GM18511 (cell line): ENCODE results near the gene CYTIP.
"Not testable (repeated sequence)": the region's sequence is repeated elsewhere in the genome, so short reads cannot be mapped to it uniquely, and the experiment has no call there.

Experiments
- ATAC-seq: cut with Tn5 transposase; IDR thresholded peaks from one replicate; pipeline ENCODE4 v1.9.1; 2021; ENCODE audit warnings: mild to moderate bottlenecking, moderate library complexity; ENCODE audit not compliant: unreplicated experiment

CYTIP gene

DNA sequence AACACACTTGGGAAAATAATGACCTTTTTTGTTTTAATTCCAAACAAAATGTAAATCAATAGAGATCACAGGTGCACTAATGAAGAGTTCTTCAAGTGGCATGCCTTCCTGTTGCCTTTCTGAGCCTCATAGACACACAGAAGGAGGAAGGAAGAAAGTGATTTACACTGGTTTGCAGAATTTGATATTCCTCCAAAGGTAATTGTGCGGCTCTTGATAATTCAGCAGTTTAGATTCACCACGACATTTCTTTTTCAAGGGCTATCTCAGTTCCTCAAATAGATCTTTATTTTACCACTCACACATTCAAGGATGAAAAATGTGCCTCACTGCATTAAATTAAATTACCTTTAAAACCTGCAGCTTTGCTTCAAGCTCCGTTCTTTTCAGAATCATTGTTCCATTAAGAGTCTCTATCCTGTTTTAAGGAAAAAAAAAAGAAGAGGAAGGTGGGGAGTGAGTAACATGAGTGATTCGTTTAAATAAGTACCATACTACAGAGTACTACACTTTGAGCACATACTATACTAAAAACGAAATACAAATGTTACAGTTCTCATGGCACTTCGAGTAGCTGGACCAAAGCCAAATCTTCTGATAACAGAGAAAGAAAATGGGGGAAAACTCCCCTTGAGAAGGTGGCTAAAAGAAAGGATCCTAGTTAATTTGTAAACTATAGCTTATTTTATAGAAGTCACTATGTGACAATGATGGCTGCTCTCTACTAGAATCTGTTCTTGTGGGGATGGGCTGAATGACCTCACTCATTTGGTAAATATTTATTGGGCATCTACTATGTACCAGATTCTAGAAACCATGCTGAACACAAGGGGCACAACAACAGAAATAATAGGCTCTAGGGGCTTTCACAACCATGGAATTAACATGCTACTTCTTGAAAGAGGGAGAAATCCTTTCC is 16.6 kb downstream of the CYTIP start:
- ATAC-seq = no peak

DNA sequence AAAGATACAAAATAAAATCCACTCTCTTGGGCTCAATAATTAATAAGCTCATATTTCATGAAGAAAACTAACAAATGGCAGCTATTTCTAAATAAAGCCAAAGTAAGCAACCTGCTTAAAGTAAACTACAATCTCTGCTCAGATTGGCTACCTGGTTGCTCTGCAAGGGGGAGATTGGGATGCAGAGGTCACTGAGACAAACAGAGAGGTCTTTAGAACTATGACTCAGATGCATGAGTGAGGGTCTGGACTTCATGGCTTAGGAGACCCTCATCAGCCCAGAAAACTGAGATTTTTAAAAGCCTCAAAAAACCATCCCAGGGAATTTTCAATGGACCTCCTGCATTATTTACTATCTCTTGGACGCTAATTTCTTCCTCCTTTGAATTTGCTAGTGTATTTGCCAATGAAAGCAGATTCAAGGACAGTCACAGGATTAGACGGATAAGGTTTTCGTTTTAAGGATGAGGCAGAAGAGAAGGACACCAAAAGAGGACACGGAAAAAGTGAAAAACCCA is 17.4 kb downstream of the CYTIP start:
- no peak for ATAC-seq

DNA sequence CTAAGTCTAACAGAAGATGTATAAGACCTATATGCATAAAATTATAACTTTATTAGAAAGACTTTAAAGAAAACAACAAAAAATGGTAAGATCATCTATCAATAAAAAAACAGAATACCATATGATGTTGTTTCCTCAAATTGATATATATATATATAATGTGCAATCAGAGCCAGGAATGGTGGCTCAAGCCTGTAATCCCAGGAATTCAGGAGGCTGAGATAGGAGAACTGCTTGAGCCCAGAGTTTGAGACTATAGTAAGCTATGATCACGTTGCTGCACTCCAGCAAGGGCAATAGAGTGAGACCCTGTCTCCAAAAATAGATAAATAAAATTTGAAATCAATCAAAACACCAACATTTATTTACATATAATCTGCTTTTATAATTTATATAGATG is 19.5 kb downstream of the CYTIP start:
- no peak for ATAC-seq

DNA sequence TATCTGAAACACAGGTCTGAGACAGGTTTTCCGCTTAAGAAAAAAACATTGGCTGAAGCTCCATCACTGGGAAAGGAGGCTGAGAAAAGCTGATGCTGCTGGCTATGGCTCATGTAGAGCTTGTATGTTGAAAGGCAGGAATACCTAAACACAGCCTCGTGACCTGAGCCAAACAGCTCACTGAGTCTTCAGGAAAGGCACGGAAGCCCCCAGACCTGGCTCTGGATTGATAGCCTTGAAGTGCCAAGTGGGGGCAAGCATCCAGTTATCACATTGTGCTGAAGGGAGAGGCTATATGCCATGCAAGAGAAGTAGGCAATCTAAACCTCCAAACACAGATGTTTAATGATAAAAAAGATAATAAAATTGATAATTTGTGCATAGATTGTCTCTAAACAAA is 21.9 kb downstream of the CYTIP start:
- no peak for ATAC-seq

DNA sequence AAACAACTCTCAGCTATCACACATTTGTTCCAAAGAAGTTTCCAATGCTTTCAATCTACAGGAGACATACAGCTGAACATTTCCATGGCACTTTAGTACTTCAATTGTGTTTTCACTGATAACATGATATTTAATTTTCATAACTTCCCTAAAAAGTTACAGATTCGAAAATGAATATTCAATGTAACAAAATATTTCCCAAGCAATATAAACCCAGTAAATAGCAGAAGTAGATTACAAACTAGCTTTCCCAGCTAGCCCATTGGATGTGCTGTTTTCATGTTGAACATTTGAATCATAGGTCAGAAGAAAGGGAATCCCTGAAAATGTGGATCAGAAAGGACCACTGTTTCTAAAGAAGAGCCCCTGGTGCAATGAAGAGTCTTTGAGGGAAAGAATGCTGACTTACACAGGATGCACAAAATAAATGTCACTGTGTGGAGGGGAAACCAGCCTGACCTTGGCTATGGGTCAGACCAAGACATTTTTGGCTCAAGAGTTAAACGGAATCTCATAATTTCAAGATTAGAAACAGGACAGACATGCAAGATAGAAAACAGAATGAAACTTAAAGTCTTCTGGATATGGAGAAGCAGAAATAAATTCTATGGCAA is 22.5 kb downstream of the CYTIP start:
- no peak for ATAC-seq

DNA sequence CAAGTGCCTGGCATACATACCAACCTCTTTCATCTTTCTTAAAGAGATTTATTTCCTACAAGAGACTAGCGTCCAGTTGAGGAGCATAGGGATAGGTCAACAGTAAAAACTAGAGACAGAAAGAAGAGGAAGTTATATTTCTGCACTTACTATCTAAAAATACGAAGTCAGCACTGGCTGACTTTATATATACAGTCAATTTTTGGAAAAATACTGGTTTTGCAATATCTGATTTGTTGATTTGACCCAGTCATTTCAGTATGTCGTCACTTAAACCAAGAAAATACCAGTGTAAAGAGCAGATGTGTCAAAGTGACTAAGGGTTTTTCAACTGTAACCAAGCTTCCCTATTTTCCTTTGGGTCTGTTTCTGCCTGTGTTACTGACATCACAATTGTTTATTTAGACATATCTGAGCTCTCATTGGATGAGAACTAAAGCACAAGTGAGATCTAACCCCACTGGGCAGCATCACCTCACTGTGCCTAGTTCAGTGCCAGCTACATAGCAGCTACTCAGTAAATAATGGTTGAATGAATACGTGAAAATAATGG is 23.0 kb downstream of the CYTIP start:
- ATAC-seq = peak; percentile 65

DNA sequence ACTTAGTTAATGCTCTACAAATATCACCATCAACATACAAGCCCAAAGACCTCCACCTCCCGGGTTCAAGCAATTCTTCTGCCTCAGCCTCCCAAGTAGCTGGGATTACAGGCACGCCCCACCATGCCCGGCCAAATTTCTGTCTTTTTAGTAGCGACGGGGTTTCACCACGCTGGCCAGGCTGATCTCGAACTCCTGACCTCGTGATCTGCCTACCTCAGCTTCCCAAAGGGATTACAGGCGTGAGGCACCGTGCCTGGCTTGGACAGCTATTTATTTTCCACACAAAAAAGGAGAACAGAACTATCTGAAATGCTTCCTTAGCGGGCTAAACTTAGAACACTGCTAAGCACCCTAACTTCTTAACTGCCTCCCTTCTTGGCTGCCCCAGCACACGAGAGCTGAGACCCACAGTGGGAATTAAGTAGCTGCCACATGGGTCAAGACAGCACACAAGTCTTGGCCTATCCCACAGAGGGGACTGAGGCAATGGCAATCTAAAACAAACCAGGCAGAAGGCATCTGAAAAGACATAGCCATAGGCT is 24.8 kb downstream of the CYTIP start:
- ATAC-seq = no peak

DNA sequence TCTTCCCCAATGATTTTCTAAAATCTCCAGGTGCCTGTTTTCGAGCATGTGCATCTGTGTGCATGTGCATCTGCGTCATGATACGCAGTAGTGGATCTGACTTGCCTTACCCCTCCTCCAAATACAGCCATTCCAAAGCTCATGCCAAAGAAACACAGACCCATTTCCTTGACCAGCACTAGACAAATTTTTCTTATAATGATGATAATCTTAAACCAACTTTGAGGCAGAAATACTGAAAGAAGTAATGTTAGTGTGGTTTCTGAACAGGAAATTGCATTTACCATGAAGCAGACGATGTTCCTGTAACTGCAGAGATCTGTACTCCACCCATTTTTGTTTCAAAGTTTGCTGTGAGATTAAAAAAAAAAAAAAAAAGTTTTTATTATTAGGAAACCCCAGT is 25.6 kb downstream of the CYTIP start:
- no peak for ATAC-seq

DNA sequence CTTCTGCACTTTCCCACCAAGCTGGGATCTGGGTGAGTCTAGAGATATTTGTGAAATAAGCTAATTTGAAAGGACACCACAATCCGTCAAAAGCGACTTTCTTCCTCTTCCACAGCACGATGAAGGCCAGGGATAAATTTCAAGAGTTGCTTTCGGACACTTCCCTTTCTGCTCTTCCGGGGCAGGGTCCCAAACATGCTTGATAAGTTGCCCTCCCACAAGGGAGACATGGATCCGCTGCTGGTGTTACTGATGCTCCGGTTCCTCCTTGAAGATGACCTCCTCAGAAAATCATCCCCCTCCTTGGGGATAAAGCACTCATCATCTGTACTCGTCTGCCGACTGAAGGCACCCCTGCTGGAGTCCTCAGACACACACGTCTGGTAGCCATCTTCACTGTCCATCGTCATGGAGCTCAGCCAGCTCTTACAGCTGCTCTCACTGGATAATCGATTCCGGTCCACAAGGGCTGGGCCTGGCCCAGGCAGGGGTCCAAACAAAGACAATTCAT is 28.2 kb downstream of the CYTIP start:
- no peak for ATAC-seq

DNA sequence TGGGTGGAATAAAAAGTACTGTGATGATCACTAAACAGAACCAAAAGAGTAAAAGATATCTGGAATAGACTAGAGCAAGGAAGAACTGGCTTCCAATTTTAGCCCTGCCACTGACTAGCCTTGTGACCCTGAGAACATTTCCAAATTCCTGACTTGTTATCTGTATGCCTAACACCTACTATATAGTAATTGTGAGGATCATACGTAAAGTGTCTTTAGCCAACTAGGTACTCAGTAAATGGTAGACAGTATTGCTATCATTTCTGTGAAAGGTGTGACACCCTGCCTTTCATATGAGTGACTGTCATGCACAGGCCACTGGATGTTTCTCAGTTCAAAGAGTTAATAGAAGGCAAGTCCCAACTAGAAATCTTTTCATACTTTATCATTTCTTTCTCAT is 29.8 kb downstream of the CYTIP start:
- peak; percentile 37 for ATAC-seq

DNA sequence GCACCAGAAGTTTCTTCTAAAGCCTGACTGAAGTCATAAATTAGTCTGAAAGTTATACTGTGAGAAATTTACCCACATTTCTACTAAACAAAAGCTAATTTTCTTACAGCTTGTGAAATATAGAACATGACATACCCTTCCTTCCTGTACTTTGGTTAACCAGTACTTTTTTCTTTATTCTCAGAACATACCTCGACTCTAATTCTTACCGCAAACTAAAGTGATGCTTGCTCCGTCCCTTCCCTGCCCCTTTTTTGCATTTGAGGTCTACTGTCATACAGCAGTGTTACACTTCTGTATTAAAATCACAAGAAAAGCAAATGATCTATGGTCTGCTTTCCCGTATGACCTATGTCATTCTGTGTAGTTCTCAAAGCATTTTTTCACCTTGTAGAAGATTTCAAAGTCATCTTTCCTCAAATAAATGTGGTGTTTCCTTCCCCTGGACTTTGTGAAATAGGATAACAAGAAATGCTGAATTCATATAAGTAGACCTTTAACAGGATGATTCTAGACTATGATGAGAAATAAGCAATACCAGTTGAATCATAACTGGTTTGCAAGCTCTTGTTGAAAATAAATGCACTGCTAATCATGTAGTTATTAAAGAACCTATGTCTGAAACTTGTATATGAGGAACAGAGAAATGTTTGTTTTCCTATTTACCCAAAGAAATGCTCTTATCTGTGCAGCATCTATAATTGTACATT is 30.4 kb downstream of the CYTIP start:
- ATAC-seq = peak; percentile 87

DNA sequence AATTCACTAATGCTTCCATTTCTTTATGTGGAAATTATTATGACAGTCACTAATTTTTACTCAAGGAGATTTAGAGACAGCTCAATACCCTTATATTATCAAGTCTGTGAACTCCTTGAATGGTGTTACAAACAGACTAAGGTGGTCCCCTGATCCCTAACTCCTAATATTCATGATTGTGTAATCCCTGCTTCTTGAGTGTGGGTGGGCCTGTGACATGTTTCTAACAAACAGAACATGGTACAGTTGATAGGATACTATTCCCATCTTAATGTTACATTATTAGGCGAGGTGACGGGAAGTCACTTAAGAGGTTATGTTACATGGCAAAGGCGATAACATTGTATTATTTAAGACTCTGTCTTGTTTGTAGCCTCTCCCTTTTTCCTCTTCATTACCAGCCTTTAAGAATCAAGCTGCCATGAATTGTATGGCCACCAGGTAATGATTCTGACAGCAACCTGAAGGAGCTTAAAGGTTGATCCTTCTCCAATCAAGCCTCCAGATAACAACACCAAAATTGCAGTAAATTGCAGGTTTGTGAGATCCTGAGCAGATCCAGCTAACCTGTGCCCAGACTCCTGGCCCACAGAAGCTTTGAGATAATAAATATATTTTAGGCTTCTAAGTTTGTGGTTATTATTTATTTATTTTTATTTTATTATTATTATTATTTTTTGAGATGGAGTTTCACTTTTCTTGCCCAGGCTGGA is 32.1 kb downstream of the CYTIP start:
- no peak for ATAC-seq

DNA sequence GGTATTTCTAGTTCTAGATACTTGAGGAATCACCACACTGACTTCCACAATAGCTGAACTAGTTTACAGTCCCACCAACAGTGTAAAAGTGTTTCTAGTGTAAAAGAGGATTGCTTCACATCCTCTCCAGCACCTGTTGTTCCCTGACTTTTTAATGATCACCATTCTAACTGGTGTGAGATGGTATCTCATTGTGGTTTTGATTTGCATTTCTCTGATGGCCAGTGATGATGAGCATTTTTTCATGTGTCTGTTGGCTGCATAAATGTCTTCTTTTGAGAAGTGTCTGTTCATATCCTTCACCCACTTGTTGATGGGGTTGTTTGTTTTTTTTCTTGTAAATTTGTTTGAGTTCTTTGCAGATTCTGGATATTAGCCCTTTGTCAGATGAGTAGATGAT is 38.5 kb downstream of the CYTIP start:
- ATAC-seq = not testable (repeated sequence)

DNA sequence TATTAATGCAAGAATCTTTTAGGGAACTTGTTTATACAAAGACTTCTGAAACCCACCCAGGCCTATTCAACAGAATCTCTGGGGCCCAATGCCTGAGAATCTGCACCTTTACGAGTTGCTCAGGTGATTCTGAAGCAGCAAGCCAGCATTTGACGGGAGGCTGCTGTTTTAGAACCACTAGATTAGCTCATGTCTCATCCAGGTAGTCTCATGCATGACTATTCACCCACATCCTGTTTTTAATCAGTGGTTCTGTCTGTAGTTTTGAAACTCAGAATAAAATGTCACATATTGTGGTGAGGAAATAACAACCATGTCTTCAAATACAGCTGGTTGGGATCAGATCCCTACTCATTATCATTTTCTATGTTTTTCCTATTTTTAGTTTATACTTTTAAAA is 39.5 kb downstream of the CYTIP start:
- ATAC-seq = peak; percentile 99

DNA sequence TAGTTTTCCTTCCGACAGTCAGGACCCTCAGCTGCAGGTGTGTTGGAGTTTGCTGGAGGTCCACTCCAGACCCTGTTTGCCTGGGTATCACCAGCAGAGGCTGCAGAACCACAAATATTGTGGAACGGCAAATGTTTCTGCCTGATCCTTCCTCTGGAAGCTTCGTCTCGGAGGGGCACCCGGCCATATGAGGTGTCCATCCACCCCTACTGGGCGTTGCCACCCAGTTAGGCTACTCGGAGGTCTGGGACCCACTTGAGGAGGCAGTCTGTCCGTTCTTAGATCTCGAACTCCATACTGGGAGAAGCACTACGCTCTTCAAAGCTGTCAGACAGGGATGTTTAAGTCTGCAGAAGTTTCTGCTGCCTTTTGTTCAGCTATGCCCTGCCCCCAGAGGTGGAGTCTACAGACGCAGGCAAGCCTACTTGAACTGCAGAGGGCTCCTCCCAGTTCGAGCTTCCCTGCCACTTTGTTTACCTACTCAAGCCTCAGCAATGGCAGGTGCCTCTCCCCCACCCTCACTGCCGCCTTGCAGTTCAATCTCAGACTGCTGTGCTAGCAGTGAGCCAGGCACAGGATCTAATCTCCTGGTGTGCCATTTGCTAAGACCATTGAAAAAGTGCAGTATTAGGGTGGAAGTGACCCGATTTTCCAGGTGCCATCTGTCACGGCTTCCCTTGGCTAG is 40.9 kb downstream of the CYTIP start:
- ATAC-seq = not testable (repeated sequence)

DNA sequence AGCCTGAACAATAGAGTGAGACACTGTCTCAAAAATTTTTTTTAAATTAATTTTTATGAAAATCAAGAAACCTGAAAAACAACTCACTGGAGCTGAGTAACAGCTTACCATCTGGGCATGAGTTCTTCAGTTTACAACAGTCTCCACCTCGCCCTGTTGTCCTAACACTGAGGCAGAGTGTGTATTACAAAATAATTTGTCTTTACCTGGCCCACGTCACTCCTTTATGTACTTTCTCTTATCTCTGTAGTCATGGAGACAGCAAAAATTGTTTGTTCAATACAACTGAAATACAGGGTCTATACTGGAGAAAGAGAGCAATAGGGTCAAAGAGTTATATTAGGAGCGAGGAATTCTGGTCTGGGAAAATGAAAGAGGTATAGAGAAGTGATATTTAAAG is 48.1 kb downstream of the CYTIP start:
- ATAC-seq = no peak

DNA sequence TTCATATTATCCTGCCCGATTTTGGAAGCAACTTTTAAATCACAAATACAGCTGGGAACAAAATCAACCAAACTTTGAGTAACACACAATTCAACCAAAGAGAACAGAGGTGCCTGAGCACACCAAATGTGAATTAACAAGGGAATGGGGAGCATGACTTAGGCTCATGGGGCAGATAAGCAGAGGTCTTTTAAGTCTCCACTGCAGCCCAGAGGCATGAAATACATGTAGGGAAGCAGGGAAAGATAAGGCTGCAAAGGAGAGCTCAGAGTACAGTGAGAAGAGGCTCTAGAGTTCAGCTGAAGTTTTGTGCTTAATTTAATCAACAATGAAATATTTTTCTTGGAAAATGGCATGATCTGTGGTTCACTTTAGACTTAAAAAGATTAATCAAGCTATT is 49.0 kb downstream of the CYTIP start:
- ATAC-seq = no peak

DNA sequence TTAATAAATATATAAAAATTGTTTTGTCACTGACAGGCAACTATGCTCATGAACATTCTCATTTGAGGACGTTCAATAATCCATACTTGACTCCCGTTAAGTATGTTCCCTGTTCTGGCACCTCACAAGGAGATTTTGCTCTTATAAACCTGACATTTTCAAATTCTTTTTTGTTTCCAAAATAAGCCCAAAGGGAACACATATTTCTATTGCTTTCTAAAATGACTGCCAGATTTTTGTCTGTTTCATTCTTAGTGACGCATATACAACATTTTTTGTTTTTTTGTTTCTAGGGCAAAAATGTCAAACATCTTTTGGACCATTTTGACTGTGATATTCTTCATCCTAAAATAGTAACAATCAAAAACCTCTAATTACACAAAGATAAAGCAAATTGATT is 50.5 kb downstream of the CYTIP start:
- no peak for ATAC-seq

DNA sequence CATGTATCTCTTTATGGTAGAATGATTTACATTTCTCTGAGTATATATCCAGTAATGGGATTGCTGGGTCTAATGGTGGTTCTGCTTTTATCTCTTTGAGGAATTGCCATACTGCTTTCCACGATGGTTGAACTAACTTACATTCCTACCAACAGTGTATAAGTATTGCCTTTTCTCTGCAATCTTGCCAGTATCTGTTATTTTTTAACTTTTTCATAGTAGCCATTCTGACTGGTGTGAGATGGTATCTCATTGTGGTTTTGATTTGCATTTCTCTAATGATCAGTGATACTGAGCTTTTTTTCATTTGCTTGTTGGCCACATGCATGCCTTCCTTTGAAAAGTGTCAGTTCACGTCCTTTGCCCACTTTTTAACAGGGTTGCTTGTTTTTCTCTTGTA is 55.1 kb downstream of the CYTIP start:
- ATAC-seq = peak; percentile 58

DNA sequence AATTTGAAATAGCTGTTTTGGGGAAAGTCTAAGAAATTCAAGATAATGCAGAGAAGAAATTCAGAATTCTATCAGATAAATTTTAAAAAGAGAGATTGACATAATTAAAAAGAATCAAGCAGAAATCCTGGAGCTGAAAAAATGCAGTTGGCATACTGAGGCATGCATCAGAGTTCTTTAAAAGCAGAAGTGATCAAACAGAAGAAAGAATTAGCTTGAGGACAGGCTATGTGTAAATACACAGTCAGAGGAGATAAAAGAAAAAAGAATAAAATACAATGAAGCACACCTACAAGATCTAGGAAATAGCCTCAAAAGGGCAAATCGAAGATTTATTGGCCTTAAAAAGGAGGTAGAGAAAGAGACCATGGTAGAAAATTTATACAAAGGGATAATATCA is 57.1 kb downstream of the CYTIP start:
- ATAC-seq = no peak
